Stimulated activated naive CD4-positive, alpha-beta T cell (primary cell): Measurements from ENCODE around the gene SRC.

Experiments used
- DNase-seq, 6 experiments: peaks; one replicate each; lab custom pipeline; 2025; lab: John Stamatoyannopoulos, UW

The SRC gene

GRCh38 chr20:37426978-37427377 is 81.0 kb downstream of the SRC start:
- no peak for DNase-seq

- DNase-seq: no peak
Observed at GRCh38 chr20:37430044-37430443, 84.1 kb downstream of the SRC start.

- no peak for DNase-seq
Observed at GRCh38 chr20:37430778-37431460, 85.0 kb downstream of the SRC start.

GRCh38 chr20:37431786-37432185 is 85.8 kb downstream of the SRC start:
- no peak for DNase-seq

- no peak for DNase-seq
Observed at GRCh38 chr20:37432606-37433005, 86.7 kb downstream of the SRC start.

- no peak for DNase-seq
Observed at GRCh38 chr20:37435607-37436006, 89.7 kb downstream of the SRC start.

GRCh38 chr20:37436527-37437186 is 90.7 kb downstream of the SRC start:
- DNase-seq: no peak

- no peak for DNase-seq
Observed at GRCh38 chr20:37437676-37438075, 91.7 kb downstream of the SRC start.

- no peak for DNase-seq
Observed at GRCh38 chr20:37438464-37439222, 92.7 kb downstream of the SRC start.

GRCh38 chr20:37439223-37439933 is 93.4 kb downstream of the SRC start:
- no peak for DNase-seq

- no peak for DNase-seq
Observed at GRCh38 chr20:37441023-37441422, 95.1 kb downstream of the SRC start.

- no peak for DNase-seq
Observed at GRCh38 chr20:37442547-37442946, 96.6 kb downstream of the SRC start.

- DNase-seq: no peak
Observed at GRCh38 chr20:37442986-37443385, 97.0 kb downstream of the SRC start.

- DNase-seq: no peak
Observed at GRCh38 chr20:37443596-37443995, 97.7 kb downstream of the SRC start.

GRCh38 chr20:37445041-37445440 is 99.1 kb downstream of the SRC start:
- no peak for DNase-seq

GRCh38 chr20:37446286-37447032 is 100.5 kb downstream of the SRC start:
- no peak for DNase-seq

- DNase-seq: no peak
Observed at GRCh38 chr20:37447688-37448087, 101.7 kb downstream of the SRC start.

- no peak for DNase-seq
Observed at GRCh38 chr20:37449276-37449675, 103.3 kb downstream of the SRC start.

- DNase-seq: no peak
Observed at GRCh38 chr20:37450344-37450743, 104.4 kb downstream of the SRC start.

- no peak for DNase-seq
Observed at GRCh38 chr20:37451616-37452015, 105.7 kb downstream of the SRC start.

GRCh38 chr20:37452236-37452635 is 106.3 kb downstream of the SRC start:
- DNase-seq: no peak

- no peak for DNase-seq
Observed at GRCh38 chr20:37453288-37453687, 107.3 kb downstream of the SRC start.
